SIG-M5 (cell line): ENCODE results near the gene TOGARAM2.
A peak's percentile ranks its signal among the peaks of the same experiment; 100 is the strongest.

ENCODE experiments used
- DNase-seq: peaks from one replicate; lab custom pipeline; 2025; lab: John Stamatoyannopoulos, UW

Gene TOGARAM2

GRCh38 chr2:28997847-28998735, 17.0 kb downstream of the TOGARAM2 start:
- no peak for DNase-seq

GRCh38 chr2:29000481-29000880, 19.4 kb downstream of the TOGARAM2 start:
- DNase-seq, result peak; percentile 93

GRCh38 chr2:29000956-29001355, 19.9 kb downstream of the TOGARAM2 start:
- no peak for DNase-seq

GRCh38 chr2:29001806-29002205, 20.7 kb downstream of the TOGARAM2 start:
- DNase-seq, result no peak

- DNase-seq, result no peak
These were observed 23.7 kb downstream of the TOGARAM2 start for GRCh38 chr2:29004755-29005154.

GRCh38 chr2:29005331-29005730, 24.2 kb downstream of the TOGARAM2 start:
- no peak for DNase-seq

GRCh38 chr2:29006092-29006979, 25.2 kb downstream of the TOGARAM2 start:
- DNase-seq, result no peak

GRCh38 chr2:29006980-29007301, 25.8 kb downstream of the TOGARAM2 start:
- no peak for DNase-seq

- DNase-seq, result no peak
These were observed 28.2 kb downstream of the TOGARAM2 start for GRCh38 chr2:29009270-29009669.

GRCh38 chr2:29009711-29010677, 28.9 kb downstream of the TOGARAM2 start:
- no peak for DNase-seq

GRCh38 chr2:29010946-29011345, 29.8 kb downstream of the TOGARAM2 start:
- DNase-seq, result no peak

- DNase-seq, result no peak
These were observed 30.4 kb downstream of the TOGARAM2 start for GRCh38 chr2:29011418-29012060.

GRCh38 chr2:29012211-29012681, 31.1 kb downstream of the TOGARAM2 start:
- DNase-seq, result no peak

- DNase-seq, result no peak
These were observed 32.1 kb downstream of the TOGARAM2 start for GRCh38 chr2:29013057-29013780.

GRCh38 chr2:29014331-29014730, 33.2 kb downstream of the TOGARAM2 start:
- no peak for DNase-seq

- no peak for DNase-seq
These were observed 33.8 kb downstream of the TOGARAM2 start for GRCh38 chr2:29014811-29015421.

- DNase-seq, result no peak
These were observed 34.8 kb downstream of the TOGARAM2 start for GRCh38 chr2:29015701-29016470.

GRCh38 chr2:29016504-29016903, 35.4 kb downstream of the TOGARAM2 start:
- no peak for DNase-seq

- DNase-seq, result no peak
These were observed 36.8 kb downstream of the TOGARAM2 start for GRCh38 chr2:29017716-29018435.
